HTERT RPE-1 (cell line): ENCODE measurements around the gene PTPRM.

Experiments used
- in situ Hi-C: fragments of 300-500 bp; cut with MboI; formaldehyde crosslinking; loops from 4 replicates; pipeline ENCODE4 v1.14.3; 2020; ENCODE audit warnings: low sequenced_read_pairs

PTPRM gene

DNA sequence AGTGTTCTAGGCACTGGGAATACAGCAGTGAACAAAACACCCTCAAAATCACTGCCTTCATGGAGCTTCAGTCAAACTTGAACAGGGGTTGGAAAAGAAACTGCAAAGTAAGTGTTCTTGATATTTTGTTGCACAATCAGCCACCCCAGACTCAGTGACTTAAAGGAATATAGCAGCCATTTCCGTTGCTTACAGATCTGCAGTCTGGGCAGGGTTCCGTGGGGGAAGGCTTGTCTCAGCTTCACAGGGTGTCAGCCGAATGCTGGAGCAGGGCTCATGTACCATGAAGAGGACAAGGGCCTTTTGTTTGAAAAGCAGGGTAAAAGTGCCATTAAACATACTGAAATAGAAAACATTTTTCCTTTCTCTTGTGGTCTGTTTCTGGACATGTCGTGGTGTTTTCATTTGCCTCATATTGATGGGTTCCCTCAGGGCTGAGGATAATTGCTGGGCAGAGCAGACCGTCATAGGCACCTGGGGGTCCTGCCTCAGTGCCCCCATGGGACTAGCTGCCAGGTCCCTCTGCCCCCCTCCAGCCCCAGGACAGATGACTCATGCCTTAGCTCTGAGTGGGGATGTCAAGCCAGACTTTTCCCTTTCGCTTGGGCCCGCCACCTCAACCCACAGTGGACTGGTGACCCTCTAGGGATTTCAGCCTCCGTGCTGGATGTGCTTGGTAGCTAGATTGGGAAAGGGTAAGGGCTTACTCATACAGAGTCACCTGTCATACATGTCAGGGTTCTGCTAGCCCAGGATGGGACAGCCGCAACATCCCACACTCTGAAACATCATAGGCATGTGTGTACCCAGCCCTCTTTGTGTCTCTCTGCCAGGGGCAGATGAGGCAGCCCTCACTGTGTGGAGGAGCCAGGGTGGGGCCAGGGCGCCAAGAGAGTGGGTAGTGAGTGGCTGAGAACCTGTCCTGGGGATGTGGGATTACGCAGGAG, 96.5 kb downstream of the PTPRM start:
- in situ Hi-C loops: no loop called here

DNA sequence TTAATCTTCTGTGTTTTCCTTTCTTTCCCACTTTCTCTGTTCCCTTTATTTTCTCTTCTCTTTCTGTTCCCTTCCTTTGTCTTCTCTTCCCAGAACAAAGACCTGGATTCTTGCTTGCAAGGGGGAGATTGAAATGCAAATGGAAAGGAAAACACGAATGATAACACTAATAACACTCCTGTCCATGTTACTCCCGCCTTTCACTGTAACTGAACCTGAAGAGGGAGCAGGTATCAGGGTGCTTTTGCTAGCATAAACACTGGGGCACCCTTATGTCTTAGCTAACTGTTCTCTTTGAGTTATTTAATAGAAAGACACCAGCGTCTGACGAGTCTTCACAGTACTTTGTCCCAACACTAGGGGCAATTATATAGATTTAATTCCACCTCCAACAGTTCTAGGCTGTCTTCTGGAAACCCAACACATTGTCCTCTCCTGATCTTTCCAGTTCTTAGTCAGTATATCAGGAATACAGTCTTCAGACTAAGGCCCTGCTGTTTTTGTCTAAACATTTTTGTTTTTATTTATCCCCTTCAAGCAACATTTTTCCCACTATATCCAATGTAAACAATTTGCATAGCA, 99.2 kb downstream of the PTPRM start:
- in situ Hi-C loops: no loop called here

DNA sequence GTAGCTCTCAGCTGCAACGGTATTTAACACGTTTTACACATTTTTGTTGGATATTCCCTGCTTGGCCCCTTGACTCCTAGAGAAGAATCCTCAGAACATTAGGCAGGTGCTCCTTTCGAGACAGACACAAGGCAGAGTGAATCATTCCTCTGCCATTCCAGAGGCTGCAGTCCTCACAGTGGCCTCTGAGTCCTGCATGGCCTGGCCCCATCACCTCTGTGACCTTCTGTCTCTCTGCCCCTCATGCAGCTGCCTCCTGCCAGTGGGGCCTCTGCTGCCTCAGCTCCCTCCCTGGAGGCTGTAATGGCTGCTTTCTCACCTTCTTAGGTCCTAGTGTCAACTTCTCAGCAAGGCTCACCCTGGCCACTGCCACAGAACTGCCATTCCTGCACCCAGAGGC, 101.3 kb downstream of the PTPRM start:
- in situ Hi-C loops: no loop called here

DNA sequence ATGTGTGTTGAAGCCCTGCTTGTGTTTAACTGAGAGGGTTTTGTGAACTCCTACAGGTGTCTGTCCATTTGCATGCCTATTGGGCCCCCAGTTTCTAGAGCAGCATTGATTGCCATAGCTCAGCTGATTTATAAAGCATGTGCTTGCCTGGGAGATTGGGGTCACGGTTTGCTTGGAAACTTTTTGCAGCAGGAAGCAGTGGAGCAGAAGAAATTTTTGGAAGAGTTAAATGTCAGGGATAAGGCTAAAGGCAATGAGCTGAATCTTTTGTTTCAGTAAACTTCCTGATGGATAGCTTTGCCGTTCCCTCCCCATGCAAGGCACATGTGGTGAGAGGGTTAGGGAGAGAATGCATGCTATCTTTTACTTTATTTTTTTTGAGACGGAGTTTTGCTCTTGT, 102.2 kb downstream of the PTPRM start:
- in situ Hi-C loops: no loop called here

DNA sequence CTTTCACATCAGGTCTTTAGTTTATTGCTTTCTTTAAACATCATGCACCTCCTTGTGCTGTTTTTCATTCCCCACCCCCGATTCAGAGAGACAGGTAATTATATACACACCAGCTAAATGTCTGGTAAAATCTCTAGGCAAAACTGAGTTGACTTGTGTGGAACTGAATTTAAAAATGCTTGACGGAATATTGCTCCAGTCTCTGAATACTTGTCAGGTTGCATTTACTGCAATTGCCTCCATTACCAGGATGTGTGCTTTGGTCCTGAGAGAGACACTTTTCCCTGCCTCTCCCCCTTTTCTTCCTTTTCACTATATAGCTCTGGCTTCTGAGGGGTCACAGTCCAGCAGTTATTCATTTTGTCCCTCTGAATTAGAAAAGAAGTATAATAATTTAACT, 104.0 kb downstream of the PTPRM start:
- in situ Hi-C loops: no loop called here

DNA sequence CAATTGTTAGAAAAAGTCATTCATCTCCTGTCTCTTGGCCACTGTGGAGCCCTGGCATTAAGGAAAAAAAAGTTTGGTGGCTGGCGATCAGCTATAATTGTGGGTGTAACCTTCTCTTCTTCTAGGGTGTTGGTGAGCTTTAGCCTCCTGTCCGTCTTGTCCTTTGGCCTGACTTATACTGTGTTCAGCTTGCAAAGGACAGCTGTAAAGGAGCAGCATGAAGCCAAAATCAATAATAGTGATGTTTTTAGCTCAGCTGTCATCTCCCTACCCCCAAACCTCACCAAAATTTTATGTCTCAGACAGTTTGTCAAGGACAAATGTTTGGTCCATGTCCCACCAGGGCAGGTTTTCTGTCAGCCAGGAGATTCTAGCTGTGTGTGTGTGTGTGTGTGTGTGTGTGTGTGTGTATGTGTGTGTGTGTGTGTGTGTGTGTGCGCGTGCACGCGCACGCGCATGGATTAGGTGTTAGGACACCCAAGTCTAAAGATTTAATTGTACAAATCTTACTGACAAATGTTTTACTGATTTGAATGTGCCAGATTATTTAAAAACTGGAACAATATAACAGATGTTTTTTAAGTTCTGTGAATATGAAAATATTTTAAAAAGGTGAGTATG, 109.2 kb downstream of the PTPRM start:
- in situ Hi-C loops: no loop called here

DNA sequence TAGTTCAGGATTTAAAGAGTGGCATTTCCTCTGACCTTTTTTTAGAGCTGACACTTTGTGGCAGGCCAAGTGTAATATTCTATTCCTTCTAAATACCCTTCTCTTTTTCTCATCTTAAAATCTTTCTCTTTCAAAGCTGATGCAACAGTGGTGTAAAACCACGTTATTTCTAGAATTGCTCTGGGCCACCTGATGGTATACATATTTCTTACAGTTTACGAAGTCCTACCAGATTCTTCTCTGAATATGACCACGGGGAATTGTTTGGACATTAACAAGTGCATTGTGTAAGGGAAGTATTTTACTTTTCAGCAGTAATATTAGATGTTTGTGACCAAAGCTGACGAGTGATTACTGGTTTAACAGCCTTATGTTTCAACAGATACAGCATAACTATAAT, 109.9 kb downstream of the PTPRM start:
- in situ Hi-C loops: no loop called here

DNA sequence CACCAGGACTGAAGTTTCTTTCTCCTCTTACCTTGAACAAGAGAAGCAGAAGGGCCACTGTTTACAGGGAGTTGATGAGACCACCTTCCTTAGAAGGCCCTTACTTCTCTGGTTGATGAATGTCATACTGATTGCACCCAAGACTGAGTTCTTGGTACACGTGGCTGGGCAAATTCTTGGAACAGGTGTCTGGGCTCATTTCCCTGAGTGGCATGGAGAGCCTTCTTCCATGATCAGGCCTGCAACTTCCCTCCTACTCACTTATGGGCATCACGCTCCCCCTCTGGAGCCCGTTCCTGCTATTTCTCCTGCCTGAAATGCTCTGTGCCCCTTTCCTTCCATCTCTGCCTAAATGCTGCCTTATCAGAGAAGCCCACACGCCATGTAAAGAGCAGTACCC, 110.3 kb downstream of the PTPRM start:
- in situ Hi-C loops: no loop called here

DNA sequence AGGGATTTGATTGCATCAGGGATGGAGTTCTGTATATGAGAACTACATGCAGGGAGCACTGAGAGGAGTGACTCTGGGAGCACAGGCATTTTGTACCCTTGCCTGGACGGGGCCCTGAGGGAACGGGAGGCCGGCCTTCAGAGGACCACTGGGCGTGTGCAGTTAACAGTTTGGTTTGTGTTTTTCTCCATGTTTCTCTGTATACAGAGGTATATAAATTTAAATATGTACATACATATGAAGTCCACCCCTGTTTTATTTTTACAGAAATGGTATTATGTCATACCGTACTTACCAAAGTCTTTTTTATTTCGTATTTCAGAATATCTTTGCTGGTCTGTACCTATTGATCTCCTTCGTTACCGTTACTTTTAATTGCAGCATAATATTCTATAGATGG, 111.3 kb downstream of the PTPRM start:
- in situ Hi-C loops: no loop called here

DNA sequence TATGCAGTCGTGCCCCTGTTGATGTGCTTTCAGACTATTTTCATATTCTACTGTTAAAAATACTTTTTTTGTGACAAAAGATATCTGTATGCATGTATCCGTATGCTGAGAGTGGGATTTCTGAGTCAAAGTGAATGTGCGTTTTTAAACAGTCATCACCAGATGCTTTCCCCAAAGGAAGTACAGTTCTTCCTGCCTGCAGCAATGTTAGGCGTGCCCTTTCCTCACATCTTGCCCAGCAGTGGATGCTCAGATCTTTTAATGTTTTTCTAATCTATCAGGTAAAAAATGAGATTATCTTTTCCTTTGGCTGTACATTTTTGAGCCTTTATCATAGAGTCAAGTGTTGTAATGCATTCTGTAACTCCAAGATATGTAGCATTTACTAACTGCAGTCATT, 111.7 kb downstream of the PTPRM start:
- in situ Hi-C loops: no loop called here

DNA sequence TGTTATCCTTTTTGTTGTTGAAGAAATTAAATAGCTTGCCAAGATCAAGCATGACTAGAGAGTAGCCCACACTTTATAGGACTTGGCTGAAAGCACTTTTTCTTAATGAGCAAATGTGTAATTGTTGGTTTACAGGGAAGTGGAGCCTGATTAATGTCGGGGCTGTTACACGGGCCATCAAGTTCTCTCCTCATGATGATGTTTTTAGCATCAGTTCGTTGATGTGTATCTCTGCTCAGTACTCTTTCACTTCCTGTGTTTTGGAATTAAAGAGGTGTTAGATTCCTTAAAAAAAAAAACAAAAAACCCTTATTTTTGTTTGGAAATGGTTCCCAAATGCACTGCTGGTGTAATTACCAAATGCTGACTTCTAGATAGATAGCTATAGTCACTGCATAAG, 114.2 kb downstream of the PTPRM start:
- in situ Hi-C loops: no loop called here

DNA sequence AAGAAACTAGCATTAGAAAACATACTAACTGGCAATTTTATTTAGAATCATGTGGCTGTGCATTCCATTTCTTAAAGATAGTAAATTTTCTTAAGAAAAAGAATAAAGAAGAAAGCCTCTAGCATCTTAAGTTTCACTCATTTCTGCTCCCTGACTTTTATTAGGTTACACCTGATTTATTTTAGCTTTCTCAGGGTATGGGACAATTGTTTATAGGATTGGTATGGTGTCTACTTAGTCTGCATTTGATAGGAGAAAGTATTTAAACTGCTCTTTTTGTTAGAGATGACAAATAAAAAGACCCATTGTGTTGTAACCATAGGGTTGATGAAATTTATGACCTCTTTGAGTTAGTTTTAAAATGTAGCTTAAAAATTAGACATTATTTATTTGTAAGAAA, 115.2 kb downstream of the PTPRM start:
- in situ Hi-C loops: no loop called here

DNA sequence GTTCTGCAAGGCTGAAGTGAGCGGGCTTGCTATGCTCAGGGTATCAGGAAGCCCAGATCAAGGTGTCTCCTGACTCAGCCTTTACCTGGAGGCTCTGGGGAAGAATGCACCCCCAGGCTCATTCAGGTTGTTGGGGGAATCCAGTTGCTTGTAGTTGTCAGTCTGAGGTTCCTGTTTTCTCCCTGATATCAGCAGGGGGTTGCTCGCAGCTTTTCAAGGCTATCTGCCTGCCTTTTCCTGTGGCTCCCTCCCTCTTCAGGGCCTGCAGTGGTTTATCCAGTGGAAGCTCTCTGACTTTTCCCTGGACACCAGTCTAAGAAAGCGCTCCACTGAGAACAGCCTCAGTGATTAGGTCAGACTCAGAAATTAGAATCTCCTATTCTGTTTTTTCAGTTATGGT, 116.6 kb downstream of the PTPRM start:
- in situ Hi-C loops: no loop called here

DNA sequence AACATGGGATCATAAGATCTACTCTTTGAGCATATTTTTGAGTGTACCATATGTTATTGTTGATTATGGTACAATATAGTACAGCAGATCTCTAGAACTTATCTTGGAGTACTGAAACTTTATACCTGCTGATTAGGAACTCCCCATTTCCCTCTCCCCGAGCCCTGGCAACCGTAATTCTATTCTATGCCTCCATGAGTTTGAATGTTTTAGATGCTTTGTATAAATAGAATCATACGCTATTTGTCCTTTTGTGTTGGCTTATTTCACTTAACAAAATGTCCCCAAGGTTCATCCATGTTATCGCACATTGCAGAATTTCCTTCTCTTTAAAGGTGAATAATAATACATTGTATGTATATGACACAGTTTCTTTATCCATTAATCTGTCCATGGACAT, 117.2 kb downstream of the PTPRM start:
- in situ Hi-C loops: no loop called here

DNA sequence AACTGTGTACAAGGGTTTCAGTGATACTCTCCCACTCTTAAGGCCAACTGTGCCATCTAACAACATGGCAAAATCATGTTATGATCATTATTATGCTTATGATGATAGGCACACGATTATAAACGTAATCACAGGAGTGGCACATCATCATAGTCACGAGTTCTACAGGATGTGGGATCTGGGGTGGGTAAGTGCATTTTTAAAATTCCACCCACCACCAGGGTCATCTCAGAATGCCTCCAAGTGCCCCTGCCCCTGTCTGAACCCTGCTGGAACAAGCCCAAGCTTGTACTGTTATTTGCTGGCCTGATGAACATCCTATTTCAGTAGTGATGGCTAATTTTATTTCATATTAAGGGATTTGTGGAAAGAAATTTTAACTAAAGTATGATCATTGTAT, 117.8 kb downstream of the PTPRM start:
- in situ Hi-C loops: no loop called here

DNA sequence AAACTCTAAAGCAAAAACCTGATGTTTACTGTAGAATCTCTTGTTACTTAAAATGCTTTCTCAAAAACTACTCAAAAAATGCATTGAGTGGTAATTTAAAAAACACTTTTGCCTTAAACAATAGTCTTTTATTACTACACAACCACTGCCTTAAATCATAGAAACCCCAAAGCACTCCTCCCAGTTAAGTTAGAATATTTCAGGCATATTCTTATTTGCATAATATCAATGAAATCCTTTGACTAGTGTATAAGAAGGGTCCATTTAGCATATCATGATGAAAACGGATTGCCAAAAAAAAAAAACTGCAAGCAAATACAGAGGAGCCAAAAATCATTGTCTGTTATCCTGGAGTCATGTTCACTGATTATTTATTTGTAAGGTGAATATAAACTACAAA, 119.2 kb downstream of the PTPRM start:
- in situ Hi-C loops: no loop called here

DNA sequence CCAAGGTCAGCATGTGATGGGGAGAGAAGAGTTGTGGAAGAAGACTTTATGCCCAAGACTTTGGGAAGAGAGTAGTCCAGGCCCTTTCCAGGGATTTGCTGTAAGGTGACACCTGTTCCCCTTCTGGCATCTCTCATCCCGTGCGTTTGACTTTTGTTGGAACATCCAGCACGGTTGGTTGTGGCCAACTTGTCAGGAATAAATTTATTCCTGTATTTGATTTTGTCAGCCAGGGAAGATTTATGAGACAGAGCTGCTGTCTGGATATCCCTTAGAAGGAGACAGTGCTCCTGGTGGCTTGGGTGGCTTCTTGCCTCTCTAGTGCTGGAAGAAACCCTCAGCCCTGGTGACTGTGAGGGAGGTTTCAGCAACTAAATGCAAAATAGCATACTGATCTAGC, 121.5 kb downstream of the PTPRM start:
- in situ Hi-C loops: no loop called here

DNA sequence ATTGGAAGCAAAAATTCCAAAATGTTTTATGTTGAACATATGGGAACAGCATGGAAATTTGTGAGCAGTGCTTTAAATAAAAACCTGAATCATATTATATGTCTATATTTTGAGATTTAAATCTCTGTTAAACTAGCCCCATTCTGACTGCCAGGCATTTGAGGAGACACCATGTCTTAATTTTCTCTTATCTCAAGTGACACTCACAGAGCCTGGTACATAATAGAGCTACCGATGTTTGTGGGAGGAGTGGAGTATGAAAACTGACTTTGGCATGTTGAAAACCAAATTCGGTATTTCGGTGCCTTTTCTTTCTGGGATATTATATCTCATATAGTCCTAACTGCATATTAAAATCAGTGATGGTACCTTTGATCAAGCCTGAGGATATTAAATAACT, 124.1 kb downstream of the PTPRM start:
- in situ Hi-C loops: no loop called here

DNA sequence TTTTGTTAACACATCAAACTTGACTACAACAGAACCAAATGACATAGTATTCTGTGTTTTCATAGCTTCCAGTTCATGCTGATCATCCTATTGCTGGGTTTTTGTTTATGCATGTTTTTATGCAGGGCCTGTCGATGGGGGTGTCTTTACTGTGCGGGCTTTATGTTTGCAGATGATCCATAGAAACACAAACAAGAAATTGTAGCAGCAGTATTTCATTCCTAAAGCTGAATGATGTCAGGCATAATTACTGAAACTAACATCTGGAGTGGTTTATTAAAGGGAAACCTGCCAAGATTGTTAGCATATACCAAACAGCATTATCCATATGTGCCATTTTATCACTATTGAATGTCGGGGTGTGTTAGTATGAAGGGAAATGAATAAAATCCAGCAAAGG, 129.7 kb downstream of the PTPRM start:
- in situ Hi-C loops: no loop called here

DNA sequence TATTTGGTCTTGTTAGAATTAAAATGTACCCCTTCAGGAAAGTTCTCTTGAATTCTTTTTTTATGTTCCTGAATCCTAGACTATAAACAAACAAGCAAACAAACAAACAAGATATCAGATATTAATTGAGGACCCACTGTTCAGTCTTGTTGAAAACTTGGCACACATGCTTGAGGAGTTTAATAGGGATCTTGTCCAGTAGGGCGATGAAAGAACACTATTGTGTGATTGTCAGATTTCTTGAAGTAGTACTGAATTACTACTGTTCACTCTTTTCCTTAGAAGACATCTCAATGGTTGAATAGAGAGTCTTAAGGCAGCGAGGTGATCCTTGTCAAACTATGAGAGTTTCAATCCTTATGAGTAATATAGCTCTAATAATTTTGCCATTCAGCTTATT, 130.2 kb downstream of the PTPRM start:
- in situ Hi-C loops: no loop called here

DNA sequence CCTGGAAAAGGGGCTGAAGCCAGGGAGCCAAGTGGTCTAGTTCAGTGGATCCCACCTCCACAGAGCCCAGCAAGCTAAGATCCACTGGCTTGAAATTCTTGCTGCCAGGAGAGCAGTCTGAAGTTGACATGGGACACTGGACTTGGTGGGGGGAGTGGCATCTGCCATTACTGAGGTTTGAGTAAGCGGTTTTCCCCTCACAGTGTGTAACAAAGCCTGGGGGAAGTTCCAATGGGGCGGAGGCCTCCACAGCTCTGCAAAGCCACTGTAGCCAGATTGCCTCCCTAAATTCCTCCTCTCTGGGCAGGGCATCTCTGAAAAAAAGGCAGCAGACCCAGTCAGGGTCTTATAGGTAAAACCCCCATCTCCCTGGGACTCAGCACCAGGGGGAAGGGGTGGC, 144.4 kb downstream of the PTPRM start:
- in situ Hi-C loops: no loop called here

DNA sequence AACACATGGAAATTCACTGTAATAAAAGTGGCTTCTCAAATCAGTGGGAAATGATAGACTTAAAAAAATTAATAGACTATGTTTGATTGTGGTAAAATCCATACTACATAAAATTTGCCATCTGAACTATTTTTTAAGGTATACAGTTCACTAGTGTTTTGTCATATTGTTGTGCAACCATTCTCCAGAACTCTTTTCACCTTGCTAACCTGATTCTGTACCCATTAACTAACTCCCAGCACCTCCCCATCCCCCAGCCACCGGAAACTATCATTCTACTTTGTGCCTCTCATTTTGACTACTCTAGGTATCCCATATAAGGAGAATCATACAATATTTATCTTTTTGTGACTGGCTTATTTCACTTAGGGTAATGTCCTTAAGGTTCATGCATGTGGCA, 153.3 kb downstream of the PTPRM start:
- in situ Hi-C loops: no loop called here
